Measurements from ENCODE around the gene NHSL2. TPM values are rescaled to one million over a fixed set of nuclear protein-coding genes. Genes with fewer than 3 reads are reported as not detected.

Gene NHSL2
- total RNA-seq, 1 experiment from 2014 or later = 0.36 TPM

DNA sequence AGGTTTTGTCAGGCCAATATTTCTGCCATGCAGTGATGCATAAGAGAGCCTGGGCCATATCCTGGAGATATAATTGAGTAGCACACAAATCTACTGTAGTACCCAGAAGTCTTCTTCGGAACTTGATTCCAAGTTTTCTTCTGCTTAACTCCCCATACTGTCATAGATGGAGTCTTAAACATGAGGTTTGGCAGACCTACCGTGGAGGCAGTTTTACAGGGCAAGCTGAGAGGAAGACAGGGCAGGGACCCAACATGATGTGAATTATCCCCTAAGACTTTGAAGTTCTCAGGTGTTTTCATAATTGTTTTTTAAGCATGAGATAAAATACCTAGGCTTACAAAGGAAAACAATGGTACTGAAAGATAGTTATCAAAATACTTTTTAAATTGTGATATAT is 18.2 kb downstream of the NHSL2 start:
- DNase-seq (ENCODE audit: low read depth, low spot score) = no peak
- CTCF ChIA-PET = no interaction called here

DNA sequence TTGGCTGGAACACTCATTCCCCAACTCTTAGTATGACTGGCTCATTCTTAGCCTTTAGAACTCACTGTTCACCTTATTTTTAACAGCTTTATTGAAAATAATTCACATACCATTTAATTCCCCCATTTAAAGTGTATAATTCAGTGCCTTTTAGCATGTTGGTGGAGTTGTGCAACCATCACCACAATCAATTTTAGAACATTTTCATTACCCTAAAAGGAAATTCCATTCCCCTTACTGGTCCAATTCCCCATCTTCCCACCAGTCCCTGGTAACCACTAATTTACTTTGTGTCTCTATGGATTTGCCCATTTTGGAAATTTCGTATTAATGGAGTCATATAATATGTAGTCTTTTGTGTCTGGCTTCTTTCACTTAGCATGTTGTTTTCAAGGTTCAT is 19.7 kb downstream of the NHSL2 start:
- TF ChIP-seq, protein P1, sequence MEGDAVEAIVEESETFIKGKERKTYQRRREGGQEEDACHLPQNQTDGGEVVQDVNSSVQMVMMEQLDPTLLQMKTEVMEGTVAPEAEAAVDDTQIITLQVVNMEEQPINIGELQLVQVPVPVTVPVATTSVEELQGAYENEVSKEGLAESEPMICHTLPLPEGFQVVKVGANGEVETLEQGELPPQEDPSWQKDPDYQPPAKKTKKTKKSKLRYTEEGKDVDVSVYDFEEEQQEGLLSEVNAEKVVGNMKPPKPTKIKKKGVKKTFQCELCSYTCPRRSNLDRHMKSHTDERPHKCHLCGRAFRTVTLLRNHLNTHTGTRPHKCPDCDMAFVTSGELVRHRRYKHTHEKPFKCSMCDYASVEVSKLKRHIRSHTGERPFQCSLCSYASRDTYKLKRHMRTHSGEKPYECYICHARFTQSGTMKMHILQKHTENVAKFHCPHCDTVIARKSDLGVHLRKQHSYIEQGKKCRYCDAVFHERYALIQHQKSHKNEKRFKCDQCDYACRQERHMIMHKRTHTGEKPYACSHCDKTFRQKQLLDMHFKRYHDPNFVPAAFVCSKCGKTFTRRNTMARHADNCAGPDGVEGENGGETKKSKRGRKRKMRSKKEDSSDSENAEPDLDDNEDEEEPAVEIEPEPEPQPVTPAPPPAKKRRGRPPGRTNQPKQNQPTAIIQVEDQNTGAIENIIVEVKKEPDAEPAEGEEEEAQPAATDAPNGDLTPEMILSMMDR (IDR thresholded peaks at IDR 0.05) = no peak
- TF ChIP-seq, protein P2, sequence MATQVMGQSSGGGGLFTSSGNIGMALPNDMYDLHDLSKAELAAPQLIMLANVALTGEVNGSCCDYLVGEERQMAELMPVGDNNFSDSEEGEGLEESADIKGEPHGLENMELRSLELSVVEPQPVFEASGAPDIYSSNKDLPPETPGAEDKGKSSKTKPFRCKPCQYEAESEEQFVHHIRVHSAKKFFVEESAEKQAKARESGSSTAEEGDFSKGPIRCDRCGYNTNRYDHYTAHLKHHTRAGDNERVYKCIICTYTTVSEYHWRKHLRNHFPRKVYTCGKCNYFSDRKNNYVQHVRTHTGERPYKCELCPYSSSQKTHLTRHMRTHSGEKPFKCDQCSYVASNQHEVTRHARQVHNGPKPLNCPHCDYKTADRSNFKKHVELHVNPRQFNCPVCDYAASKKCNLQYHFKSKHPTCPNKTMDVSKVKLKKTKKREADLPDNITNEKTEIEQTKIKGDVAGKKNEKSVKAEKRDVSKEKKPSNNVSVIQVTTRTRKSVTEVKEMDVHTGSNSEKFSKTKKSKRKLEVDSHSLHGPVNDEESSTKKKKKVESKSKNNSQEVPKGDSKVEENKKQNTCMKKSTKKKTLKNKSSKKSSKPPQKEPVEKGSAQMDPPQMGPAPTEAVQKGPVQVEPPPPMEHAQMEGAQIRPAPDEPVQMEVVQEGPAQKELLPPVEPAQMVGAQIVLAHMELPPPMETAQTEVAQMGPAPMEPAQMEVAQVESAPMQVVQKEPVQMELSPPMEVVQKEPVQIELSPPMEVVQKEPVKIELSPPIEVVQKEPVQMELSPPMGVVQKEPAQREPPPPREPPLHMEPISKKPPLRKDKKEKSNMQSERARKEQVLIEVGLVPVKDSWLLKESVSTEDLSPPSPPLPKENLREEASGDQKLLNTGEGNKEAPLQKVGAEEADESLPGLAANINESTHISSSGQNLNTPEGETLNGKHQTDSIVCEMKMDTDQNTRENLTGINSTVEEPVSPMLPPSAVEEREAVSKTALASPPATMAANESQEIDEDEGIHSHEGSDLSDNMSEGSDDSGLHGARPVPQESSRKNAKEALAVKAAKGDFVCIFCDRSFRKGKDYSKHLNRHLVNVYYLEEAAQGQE (IDR thresholded peaks at IDR 0.05; ENCODE audit: insufficient read depth in 1 of 2, low read depth in 2 of 2, low read length in 1 of 2) = no peak
- TF ChIP-seq POLR2AphosphoS5 (IDR thresholded peaks at IDR 0.05; ENCODE audit: low read depth, low read length) (no peak), TCF7L2 (IDR thresholded peaks at IDR 0.05; ENCODE audit: low read depth, low read length) (no peak), SIN3A (IDR thresholded peaks at IDR 0.05; ENCODE audit: borderline replicate concordance, insufficient read depth, low read depth, low read length) (no peak)
- in situ Hi-C loops (cut with HindIII; ENCODE audit: low pct_unique_long_range_greater_than_20kb, low sequenced_read_pairs) (no loop called here), intact Hi-C loops (cut with micrococcal nuclease; ENCODE audit: unreplicated experiment) (no loop called here)
- no TSS peak for BruUV-seq (replicated peaks)
- POLR2A ChIA-PET = no interaction called here
- Histone ChIP-seq H3K27ac (ENCODE audit: low read length) (no peak overlapping the region), H3K27me3 (ENCODE audit: control insufficient read depth, insufficient read depth, low read length) (peaks cover 5% of the 10 kb centered on the region), H3K36me3 (ENCODE audit: control insufficient read depth, insufficient read depth, low read length) (no peaks in the 10 kb centered on the region), H3K4me1 (ENCODE audit: control insufficient read depth, insufficient read depth, low read length) (no peaks in the 10 kb centered on the region), H3K4me3 (ENCODE audit: low read depth in 2 of 2, low read length in 2 of 2) (no peak overlapping the region), H3K9me3 (ENCODE audit: control insufficient read depth, insufficient read depth, low read depth, low read length) (no peaks in the 10 kb centered on the region)
- no peak for ATAC-seq
- CTCF ChIA-PET = no interaction called here
- no peak for DNase-seq (ENCODE audit: low read depth, low spot score)

More for the DNA sequence above, 18.2 kb downstream of the NHSL2 start:
- no peak overlapping the region for H3K4me3 ChIP-seq (ENCODE audit: low read depth in 2 of 2, low read length in 2 of 2)
- H3K9me3 ChIP-seq (ENCODE audit: control insufficient read depth, insufficient read depth, low read depth, low read length) = no peaks in the 10 kb centered on the region
- TF ChIP-seq, protein P2 (IDR thresholded peaks at IDR 0.05; ENCODE audit: insufficient read depth in 1 of 2, low read depth in 2 of 2, low read length in 1 of 2) = no peak
- TF ChIP-seq, protein P1 (IDR thresholded peaks at IDR 0.05) = no peak
- TF ChIP-seq TCF7L2 (IDR thresholded peaks at IDR 0.05; ENCODE audit: low read depth, low read length) (no peak), POLR2AphosphoS5 (IDR thresholded peaks at IDR 0.05; ENCODE audit: low read depth, low read length) (no peak), SIN3A (IDR thresholded peaks at IDR 0.05; ENCODE audit: borderline replicate concordance, insufficient read depth, low read depth, low read length) (no peak)
- no peaks in the 10 kb centered on the region for H3K4me1 ChIP-seq (ENCODE audit: control insufficient read depth, insufficient read depth, low read length)
- no peak overlapping the region for H3K27ac ChIP-seq (ENCODE audit: low read length)
- POLR2A ChIA-PET = no interaction called here
- H3K27me3 ChIP-seq (ENCODE audit: control insufficient read depth, insufficient read depth, low read length) = peaks cover 5% of the 10 kb centered on the region
- H3K36me3 ChIP-seq (ENCODE audit: control insufficient read depth, insufficient read depth, low read length) = no peaks in the 10 kb centered on the region
- no peak for ATAC-seq
- intact Hi-C loops (cut with micrococcal nuclease; ENCODE audit: unreplicated experiment) = no loop called here
- BruUV-seq (replicated peaks) = no TSS peak
- in situ Hi-C loops (cut with HindIII; ENCODE audit: low pct_unique_long_range_greater_than_20kb, low sequenced_read_pairs) = no loop called here

Data from Panc1 (cell line).